ELF-1 (cell line): ENCODE results near the gene PRR20A.
"Not testable (repeated sequence)": the region's sequence is repeated elsewhere in the genome, so short reads cannot be mapped to it uniquely, and the experiment has no call there.

Experiments
- DNase-seq: peaks from one replicate; pipeline ENCODE4 v3.0.0-alpha.2; 2016; ENCODE audit warnings: low read depth, low spot score

The PRR20A gene

DNA sequence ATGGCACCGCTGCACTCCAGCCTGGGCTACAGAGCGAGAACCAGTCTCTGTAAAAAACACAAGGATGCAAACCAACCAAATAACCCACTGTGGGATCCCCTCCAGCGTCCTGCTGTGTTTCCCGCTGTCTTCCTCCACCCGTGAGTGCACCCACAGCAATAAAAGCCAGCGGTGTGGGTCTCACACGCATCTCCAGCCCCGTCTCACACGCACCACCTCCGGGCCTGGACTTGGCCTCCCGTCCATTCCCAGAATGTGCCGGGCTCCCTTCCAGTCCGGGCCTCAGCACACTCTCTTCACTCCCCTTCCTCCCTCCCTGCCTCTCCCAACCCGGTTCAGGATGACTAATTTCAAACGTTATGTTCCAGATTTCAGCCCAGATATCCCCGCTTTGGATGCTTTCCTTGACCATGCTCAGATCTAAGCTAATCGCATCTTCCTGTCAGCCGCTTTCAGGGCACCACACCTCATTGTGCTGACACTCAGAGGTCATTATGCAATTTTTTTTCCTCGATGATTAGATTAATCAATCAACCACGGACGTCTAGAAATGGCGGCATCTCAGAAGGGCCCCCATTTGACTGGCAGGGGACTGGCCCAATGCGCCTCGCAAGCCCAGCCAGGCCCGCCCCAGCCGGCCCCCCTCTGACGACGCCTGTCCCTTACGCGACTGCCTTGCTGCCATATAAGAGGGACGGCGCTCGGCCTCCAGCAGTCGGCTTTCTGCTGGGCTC, at the start of gene PRR20A:
TSS of gene PRR20A (plus strand) at position 684 of the 734 bp plus-strand sequence. CDS start 387 bp downstream, outside the sequence.
- not testable (repeated sequence) for DNase-seq

DNA sequence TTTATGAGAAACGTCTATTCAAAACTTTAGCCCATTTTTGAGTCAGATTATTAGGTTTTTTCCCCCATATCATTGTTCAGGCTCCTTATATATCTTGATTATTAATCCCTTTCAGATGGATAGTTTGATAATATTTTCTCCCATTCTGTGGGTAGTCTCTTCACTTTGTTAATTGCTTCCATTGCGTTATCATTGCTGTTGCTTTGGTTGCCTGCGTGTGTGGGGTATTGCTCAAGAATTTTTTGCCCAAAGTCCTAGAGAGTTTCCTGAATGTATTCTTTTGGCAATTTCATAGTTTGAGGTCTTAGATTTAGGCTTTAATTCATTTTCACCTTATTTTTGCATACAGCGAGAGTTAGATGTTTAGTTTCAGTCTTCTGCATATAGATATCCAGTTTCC, 25.8 kb upstream of the PRR20A start:
- DNase-seq, result no peak

DNA sequence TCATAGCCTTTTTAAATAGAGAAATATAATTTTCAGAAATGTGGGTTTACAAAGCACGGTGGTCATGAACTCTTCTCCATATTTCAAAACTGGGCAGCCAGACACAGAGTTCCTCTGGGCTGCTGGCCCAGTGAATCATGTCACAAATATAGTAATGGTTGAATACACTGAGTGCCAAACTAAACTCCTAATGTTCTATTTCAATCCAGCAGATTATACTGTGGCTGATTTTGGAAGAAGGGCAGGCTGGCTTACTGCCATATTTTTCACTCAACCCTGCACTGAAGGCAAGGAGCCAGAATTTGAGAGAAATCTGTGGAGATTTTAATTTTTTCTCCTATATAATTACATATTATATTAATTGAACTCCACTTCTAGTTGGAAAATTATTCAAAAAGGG, 17.0 kb upstream of the PRR20A start:
- no peak for DNase-seq

DNA sequence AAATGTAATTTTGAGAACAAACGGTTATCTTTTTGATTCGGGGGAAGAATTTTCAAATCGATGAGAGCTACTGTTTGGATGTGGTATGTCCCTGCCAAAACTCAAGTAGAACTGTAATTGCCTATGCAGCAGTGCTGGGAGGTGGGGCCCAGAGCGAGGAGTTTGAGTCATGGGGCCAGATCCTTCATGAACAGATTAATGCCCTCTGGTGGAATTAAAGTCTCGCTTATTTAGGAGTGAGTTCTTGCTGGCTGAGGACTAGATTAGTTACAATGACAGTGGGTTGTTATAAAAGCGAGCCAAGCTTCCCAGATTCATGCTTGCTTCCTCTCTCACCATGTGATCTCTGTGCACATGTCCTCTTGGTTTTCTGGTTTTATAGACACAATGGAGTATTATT, 11.8 kb upstream of the PRR20A start:
- DNase-seq, result peak; percentile 9

DNA sequence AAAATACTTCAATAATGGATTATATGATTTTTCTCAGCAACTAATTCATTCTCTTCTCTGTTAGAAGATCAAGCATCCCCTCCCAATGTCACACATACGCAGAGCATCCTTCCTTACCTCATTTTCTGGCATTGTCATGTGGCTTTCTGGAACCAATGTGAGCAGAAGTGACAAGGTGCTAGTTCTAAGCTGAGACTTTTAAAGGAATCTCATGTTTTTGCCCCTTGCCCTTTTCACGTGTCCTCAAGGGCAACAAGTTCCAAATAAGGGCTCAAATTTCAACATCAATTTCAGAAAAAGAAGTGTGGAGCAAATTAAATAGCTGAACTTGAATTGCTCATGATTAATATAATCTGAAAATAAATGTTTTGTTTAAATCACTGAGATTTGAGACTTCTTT, 4.6 kb upstream of the PRR20A start:
- DNase-seq, result no peak

DNA sequence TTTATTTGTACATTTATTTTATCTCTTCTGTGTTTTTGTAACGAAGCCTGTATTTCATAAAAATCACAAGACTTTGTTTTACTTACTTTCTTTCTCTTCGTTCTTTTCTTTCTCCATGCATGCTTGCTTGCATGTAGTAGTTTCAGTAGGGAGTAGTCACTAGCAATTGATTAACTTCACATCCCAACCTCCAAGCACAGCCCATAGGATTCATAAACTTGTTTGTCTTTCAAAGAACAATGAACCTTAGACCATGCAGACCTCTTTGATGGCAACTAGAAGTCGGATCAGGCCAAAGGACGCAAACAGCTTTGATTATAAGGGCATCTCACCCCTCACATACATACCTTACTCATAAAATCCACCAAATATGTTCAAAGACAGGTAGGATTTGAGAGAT, 3.1 kb upstream of the PRR20A start:
- no peak for DNase-seq

DNA sequence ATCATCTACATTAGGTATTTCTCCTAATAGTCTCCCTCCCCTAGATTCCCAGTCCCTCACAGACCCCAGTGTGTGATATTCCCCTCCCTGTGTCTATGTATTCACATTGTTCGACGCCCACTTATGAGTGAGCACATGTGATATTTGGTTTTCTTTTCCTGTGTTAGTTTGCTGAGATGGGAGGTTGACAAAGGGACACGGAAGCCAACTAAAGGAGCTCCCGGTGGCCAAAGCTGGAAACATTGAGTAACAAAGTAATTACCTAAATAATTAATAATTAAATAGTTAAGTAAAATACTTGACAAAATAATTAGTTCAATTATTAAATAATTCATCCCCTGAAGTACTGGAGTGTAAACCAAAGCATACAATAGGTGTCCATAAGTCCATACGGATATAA, 1.7 kb upstream of the PRR20A start:
- DNase-seq, result no peak

DNA sequence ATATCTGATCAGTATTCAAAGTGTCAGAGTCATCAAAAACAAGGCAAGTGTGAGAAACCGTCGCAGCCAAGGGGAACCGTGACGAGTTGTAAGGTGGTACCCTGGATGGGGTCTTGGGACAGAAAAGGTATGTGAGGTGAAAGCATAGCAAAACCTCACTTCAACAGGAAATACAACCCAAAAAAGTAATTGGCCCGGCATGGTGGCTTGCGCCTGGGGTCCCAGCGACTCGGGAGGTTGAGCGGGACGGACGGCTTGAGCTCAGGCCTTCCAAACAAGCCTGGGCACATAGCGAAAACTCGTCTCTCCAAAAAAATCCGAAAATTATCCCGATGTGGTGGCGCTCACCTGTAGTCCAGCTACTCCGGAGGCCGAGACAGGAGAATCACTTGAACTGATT, 937 bp upstream of the PRR20A start:
- not testable (repeated sequence) for DNase-seq

DNA sequence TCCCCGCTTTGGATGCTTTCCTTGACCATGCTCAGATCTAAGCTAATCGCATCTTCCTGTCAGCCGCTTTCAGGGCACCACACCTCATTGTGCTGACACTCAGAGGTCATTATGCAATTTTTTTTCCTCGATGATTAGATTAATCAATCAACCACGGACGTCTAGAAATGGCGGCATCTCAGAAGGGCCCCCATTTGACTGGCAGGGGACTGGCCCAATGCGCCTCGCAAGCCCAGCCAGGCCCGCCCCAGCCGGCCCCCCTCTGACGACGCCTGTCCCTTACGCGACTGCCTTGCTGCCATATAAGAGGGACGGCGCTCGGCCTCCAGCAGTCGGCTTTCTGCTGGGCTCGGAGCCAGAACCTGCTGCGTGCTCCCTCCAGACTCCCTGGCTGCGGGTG, 6.5 kb downstream of the PRR20A start, which contains the start of gene PRR20B:
TSS of gene PRR20B (plus strand) at position 301 of the 400 bp plus-strand sequence. CDS start 387 bp downstream, outside the sequence.
- DNase-seq, result not testable (repeated sequence)

DNA sequence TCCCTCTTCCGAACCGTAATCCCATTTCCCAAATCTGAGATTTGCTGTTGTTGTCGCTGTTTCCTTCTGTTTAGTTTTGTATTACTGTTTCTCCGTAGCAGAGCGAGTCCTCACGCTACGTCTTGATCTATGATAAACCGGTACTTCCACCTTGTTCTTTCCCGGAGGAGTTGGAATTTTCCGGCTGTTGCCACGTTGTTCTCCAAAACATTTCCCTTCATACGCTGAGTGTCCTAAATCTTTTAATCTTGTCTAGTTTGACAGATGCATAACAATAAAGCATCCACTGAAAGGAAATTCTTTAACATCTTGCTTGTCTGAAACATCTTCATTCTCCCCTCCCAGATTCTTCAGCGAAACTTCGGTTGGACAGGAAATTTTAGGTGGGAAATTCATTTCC, 7.4 kb downstream of the PRR20A start:
- not testable (repeated sequence) for DNase-seq

DNA sequence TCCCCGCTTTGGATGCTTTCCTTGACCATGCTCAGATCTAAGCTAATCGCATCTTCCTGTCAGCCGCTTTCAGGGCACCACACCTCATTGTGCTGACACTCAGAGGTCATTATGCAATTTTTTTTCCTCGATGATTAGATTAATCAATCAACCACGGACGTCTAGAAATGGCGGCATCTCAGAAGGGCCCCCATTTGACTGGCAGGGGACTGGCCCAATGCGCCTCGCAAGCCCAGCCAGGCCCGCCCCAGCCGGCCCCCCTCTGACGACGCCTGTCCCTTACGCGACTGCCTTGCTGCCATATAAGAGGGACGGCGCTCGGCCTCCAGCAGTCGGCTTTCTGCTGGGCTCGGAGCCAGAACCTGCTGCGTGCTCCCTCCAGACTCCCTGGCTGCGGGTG, 13.0 kb downstream of the PRR20A start, which contains the start of gene PRR20C:
TSS of gene PRR20C (plus strand) at position 301 of the 400 bp plus-strand sequence. CDS start 387 bp downstream, outside the sequence.
- DNase-seq, result not testable (repeated sequence)

DNA sequence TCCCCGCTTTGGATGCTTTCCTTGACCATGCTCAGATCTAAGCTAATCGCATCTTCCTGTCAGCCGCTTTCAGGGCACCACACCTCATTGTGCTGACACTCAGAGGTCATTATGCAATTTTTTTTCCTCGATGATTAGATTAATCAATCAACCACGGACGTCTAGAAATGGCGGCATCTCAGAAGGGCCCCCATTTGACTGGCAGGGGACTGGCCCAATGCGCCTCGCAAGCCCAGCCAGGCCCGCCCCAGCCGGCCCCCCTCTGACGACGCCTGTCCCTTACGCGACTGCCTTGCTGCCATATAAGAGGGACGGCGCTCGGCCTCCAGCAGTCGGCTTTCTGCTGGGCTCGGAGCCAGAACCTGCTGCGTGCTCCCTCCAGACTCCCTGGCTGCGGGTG, 19.6 kb downstream of the PRR20A start, which contains the start of gene PRR20D:
TSS of gene PRR20D (plus strand) at position 301 of the 400 bp plus-strand sequence. CDS start 387 bp downstream, outside the sequence.
- DNase-seq, result not testable (repeated sequence)

DNA sequence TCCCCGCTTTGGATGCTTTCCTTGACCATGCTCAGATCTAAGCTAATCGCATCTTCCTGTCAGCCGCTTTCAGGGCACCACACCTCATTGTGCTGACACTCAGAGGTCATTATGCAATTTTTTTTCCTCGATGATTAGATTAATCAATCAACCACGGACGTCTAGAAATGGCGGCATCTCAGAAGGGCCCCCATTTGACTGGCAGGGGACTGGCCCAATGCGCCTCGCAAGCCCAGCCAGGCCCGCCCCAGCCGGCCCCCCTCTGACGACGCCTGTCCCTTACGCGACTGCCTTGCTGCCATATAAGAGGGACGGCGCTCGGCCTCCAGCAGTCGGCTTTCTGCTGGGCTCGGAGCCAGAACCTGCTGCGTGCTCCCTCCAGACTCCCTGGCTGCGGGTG, 26.2 kb downstream of the PRR20A start, which contains the start of gene PRR20E:
TSS of gene PRR20E (plus strand) at position 301 of the 400 bp plus-strand sequence. CDS start 387 bp downstream, outside the sequence.
- DNase-seq, result not testable (repeated sequence)

DNA sequence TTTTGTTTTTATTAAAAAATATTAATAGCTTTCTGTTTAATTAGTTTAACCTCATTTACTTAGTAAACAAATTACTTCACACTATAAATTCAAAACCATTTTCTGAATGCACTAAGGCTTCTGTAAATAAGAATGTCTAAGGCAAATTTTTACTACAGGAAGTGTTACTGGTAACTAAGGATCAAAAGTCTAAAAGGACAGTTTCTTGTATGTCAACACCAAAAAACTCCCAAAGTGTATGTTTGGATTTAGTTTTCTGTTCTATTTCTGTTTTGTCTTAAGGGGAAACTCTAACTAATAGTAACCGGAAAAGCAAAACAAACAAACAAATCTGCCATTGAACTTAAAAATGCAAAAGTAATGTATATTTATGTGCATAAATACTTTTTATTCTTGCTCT, 50.9 kb downstream of the PRR20A start:
- no peak for DNase-seq
